Measurements from ENCODE around the gene ATF6B. TPM values are rescaled to one million over a fixed set of nuclear protein-coding genes. Genes with fewer than 3 reads are reported as not detected.

Gene ATF6B
- total RNA-seq, 2 donors from 2014 or later = 54.5 to 60.3 TPM

- TF ChIP-seq CTCF (conservative IDR thresholded peaks at IDR 0.05) = no peak
- no peaks in the 10 kb centered on the region for H3K27me3 Mint-ChIP-seq (ENCODE audit: insufficient read depth)
- Histone ChIP-seq H3K9me3 (ENCODE audit: control insufficient read depth, low read length) (no peaks in the 10 kb centered on the region), H3K9ac (ENCODE audit: extremely low read depth, low read length, poor library complexity, severe bottlenecking) (no peak overlapping the region), H3K4me1 (ENCODE audit: control insufficient read depth, insufficient read depth, low read length) (peaks cover 26% of the 10 kb centered on the region), H3K4me3 (ENCODE audit: low read length) (no peak overlapping the region), H3K27ac (ENCODE audit: low read depth, low read length) (no peak overlapping the region), H3K36me3 (ENCODE audit: control insufficient read depth, insufficient read depth, low read length) (peaks cover 68% of the 10 kb centered on the region), H3K27me3 (ENCODE audit: control insufficient read depth, insufficient read depth, low read length, poor library complexity, severe bottlenecking) (no peaks in the 10 kb centered on the region)
- no peak overlapping the region for H3K4me3 Mint-ChIP-seq
- peak overlapping the region; percentile 62 for H3K27ac Mint-ChIP-seq
- peaks cover 58% of the 10 kb centered on the region for H3K4me1 Mint-ChIP-seq
- 94 to 97% methylated on average over 5 to 10 of the region's 11 CpGs for WGBS, 2 experiments (ENCODE audit: insufficient coverage in 1 of 2, insufficient read length in 1 of 2)
- H3K36me3 Mint-ChIP-seq (ENCODE audit: low read depth) = peaks cover 68% of the 10 kb centered on the region
- no peak for DNase-seq
- no peaks in the 10 kb centered on the region for H3K9me3 Mint-ChIP-seq
Measured at GRCh38 chr6:32170294-32170693, 42.2 kb upstream of the ATF6B start.

- H3K4me3 Mint-ChIP-seq = peak overlapping the region; percentile 40
- peaks cover 70% of the 10 kb centered on the region for H3K36me3 Mint-ChIP-seq (ENCODE audit: low read depth)
- H3K36me3 ChIP-seq (ENCODE audit: control insufficient read depth, insufficient read depth, low read length) = peaks cover 72% of the 10 kb centered on the region
- H3K4me1 ChIP-seq (ENCODE audit: control insufficient read depth, insufficient read depth, low read length) = peaks cover 26% of the 10 kb centered on the region
- DNase-seq = no peak
- 90 to 96% methylated on average over 7 to 11 of the region's 11 CpGs for WGBS, 2 experiments (ENCODE audit: insufficient coverage in 1 of 2, insufficient read length in 1 of 2)
- H3K9ac ChIP-seq (ENCODE audit: extremely low read depth, low read length, poor library complexity, severe bottlenecking) = no peak overlapping the region
- peak overlapping the region; percentile 96 for H3K27ac Mint-ChIP-seq
- no peak for TF ChIP-seq CTCF (conservative IDR thresholded peaks at IDR 0.05)
- peak overlapping the region; percentile 21 for H3K4me3 ChIP-seq (ENCODE audit: low read length)
- no peaks in the 10 kb centered on the region for H3K9me3 ChIP-seq (ENCODE audit: control insufficient read depth, low read length)
- no peaks in the 10 kb centered on the region for H3K27me3 Mint-ChIP-seq (ENCODE audit: insufficient read depth)
- no peaks in the 10 kb centered on the region for H3K9me3 Mint-ChIP-seq
- peaks cover 56% of the 10 kb centered on the region for H3K4me1 Mint-ChIP-seq
- no peaks in the 10 kb centered on the region for H3K27me3 ChIP-seq (ENCODE audit: control insufficient read depth, insufficient read depth, low read length, poor library complexity, severe bottlenecking)
- H3K27ac ChIP-seq (ENCODE audit: low read depth, low read length) = no peak overlapping the region
Measured at GRCh38 chr6:32168807-32169591, 41.0 kb upstream of the ATF6B start.

- no peak for DNase-seq
- Histone ChIP-seq H3K27me3 (ENCODE audit: control insufficient read depth, insufficient read depth, low read length, poor library complexity, severe bottlenecking) (no peaks in the 10 kb centered on the region), H3K9me3 (ENCODE audit: control insufficient read depth, low read length) (no peaks in the 10 kb centered on the region), H3K9ac (ENCODE audit: extremely low read depth, low read length, poor library complexity, severe bottlenecking) (no peak overlapping the region), H3K4me3 (ENCODE audit: low read length) (peak overlapping the region; percentile 21), H3K27ac (ENCODE audit: low read depth, low read length) (peak overlapping the region; percentile 33), H3K4me1 (ENCODE audit: control insufficient read depth, insufficient read depth, low read length) (peaks cover 26% of the 10 kb centered on the region), H3K36me3 (ENCODE audit: control insufficient read depth, insufficient read depth, low read length) (peaks cover 66% of the 10 kb centered on the region)
- Mint-ChIP-seq H3K27me3 (ENCODE audit: insufficient read depth) (no peaks in the 10 kb centered on the region), H3K4me3 (peak overlapping the region; percentile 40), H3K27ac (peak overlapping the region; percentile 96), H3K9me3 (no peaks in the 10 kb centered on the region), H3K4me1 (peaks cover 52% of the 10 kb centered on the region), H3K36me3 (ENCODE audit: low read depth) (peaks cover 68% of the 10 kb centered on the region)
- no peak for TF ChIP-seq CTCF (conservative IDR thresholded peaks at IDR 0.05)
- whole genome bisulfite sequencing, 2 experiments (ENCODE audit: insufficient coverage in 1 of 2, insufficient read length in 1 of 2) = 71 to 100% methylated on average over 1 to 2 of the region's 2 CpGs
Measured at GRCh38 chr6:32168350-32168749, 40.3 kb upstream of the ATF6B start.
